Stimulated activated CD8-positive, alpha-beta memory T cell treated with anti-CD3 and anti-CD28 coated beads, Interleukin-4, amount 100 ng/mL, for 24 hours (primary cell): Measurements from ENCODE around the gene TMEM238.
"Not testable (repeated sequence)": the region's sequence is repeated elsewhere in the genome, so short reads cannot be mapped to it uniquely, and the experiment has no call there.

ENCODE experiments used
- DNase-seq: peaks from one replicate; pipeline ENCODE4 v3.0.0-alpha.2; 2020; ENCODE audit warnings: low read depth

The TMEM238 gene, protein sequence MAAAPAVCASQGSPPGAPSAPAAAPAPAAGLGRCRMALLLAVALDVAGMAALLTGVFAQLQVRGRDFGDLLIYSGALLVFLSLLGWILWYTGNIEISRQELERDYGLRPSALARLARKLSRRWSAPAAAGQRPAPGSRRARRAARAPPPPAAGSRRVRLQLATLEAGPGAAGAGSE

DNA sequence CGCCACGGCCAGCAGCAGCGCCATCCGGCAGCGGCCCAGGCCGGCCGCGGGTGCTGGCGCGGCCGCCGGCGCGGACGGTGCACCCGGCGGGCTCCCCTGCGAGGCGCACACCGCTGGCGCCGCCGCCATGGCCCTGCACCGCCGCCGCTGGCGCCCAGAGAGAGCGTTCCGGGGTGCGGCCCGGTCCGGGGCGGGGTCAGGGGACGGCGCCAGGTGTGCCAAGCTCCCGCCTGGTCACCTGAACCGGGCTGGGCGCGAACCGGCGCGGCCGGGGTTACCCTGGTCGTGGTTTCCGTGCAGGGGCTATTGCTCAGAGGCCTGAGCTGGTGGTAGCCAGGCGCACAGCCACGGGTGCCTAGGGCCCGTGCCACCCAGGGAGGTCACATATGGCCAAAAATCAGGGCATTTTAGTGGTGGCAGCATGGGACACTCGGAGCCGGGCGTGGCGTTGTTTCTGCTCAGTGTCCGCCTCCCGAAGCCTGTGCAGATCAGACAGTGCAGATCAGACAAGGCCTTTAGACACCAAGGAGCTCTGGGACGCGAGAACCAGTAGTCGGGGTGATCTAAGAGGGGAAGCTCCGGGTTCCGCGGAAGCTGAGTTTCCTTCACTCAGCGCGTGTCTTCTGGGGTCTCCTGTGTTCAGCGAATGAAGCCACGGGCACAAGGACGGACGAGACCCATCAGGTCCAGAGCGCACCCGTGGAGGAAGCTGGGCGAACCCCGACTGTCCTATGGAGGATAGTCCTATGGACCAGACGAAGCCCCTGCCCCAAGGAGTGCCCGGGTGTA, at the start of gene TMEM238:
Gene TMEM238 (minus strand): TSS at position 162 of the 789 bp plus-strand sequence. CDS start 33 bp downstream, at position 129.
- DNase-seq = peak; percentile 19

DNA sequence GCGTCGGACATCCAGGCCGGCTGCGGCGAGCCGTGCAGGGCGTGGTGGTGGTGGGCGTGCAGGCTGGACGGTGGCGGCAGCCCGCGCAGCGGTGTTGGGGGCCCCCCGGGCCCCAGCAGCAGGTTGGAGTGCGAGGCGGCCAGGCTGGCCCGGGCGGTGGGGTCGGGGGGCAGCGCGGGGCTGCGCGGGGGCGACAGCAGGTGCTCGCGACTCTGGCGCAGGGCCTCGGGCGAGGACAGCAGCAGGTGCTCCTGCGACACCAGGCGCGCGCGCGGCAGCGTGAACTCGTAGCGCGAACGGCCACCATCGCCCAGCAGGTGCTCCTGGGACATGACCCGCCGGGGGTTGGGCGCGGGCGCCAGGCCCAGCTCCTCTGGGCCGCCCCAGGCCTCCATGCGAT, 49.2 kb upstream of the TMEM238 start:
- no peak for DNase-seq

DNA sequence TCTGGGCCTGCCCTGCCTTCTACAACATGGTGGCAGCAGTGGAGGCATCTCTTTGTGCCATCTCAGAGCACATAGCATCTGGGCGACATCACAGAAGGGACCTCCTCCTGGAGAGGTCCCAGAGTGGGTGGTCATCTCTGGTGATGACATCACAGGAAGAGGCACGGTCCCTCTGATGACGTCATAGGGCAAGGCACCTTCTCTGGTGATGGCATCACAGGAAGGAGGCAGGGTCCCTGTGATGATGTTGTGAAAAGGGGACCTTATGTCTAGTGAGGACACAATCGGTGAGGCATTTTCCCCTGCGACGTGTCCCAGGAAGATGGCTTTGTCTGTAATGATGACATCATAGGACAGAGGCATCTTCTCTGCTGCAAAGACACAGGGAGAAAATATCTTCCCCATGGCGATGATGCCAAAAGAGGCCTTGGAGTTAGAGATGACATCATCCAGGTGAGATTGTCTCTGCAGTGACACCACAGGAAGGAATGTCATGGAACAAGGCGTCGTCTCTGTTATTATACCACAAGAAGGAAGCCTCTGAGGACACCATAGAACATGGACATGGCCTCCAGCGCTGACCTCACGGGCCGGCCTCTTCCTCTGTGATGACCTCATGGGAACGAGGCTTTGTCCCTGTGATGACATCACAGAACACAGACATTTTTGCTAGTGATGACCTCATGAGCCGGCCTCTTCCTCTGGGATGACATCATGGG, 48.3 kb upstream of the TMEM238 start:
- no peak for DNase-seq

DNA sequence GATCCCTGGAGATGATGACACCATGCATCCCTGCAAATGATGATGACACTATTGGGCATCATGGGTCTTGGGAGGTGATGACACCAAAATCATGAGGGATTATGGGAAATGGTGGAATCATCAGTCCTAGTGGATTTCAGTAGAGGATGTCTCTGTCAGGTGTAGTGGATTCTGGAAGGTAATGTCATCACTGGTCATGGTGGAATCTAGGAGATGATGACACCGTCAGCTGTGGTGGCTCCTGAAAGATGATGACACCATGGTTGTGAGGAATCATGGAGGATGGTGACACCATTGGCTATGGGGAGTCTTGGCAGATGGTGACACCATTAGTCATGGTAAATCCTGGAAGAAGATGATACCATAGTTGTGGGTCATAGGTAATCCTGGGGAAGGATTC, 47.1 kb upstream of the TMEM238 start:
- DNase-seq = no peak

DNA sequence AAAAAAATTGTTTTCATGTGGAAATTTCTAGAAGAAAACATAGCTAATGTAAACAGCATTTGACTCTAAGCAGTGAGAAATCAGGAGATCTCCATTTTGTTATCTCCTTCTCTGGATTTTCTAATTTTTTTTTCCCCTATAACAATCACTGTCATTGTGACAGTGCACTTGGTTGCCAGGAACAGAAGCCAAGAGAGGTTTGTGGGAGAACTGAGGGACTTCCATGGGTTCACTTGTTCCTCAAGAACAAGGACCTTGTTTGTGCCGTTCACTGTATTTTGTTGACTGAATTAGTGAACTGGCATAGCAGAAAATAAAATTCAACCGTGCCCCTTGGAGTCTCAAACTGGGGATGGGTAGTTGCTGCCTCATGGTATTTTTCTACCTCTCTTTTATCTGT, 42.0 kb upstream of the TMEM238 start:
- DNase-seq = no peak

DNA sequence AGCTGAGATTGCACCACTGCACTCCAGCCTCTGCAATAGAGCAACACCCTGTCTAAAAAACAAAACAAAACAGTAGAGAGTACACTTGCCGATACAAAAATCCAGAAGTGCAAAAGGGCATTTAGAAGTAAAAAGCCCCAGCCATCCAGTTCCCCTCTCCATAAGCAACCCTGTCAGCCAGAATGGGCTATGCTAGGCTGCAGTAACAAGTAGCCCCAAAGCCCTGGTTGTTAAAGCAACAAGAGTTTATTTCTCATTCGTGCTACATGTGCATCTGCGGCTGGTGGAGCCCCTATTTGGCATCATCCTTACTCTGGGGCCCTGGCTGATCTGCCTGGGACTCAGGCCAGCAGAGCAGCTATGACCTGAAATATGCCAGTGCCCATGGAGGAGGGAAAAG, 40.4 kb upstream of the TMEM238 start:
- no peak for DNase-seq

DNA sequence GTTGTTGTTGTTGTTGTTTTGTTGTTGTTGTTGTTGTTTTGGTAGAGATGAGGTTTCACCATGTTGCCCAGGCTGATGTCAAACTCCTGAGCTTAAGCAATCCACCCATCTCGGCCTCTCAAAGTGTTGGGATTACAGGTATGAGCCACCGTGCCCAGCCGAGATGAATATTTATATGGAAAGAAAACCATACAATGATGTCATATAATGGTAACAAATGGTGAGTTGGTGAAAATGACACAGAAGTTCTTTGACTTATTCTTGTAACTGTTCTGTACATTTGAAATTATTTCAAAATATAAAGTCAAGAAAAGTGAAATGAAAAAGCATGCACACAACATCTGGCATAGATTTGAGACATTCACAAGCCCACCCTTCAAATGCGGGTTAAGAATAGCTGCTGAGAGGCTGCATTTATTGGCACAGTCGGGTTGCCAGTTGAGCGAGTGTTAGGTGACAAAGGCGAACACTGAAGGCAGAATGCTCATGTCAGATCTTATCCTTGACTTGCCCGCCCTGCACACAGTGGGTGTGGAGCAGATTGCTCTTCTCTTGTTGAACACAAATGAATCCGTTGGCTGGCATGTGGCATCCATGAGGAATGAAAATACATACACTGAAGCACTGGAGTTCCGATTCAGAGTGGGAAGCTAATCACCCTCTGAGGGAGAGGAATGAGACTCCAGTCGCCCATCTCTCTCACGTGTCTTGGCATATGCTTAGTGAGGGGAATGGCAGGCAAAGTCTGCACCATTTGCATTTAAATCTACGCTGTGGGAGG, 39.3 kb upstream of the TMEM238 start:
- no peak for DNase-seq

DNA sequence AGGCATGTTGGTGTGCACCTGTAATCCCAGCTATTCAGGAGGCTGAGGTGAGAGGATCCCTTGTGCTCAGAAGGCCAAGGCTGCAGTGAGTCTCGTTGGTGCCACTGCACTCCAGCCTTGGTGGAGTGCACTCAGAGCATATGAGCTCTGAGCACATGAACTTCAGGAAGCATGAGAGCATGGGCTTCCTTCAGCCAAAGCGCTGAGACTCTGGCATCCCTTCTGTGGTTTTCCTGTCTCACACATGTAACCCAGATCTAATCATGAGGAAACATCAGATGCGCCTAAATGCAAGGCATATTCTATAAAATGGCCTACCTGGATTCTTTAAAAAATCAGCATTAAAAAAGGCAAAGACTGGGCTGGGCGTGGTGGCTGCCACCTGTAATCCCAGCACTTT, 37.2 kb upstream of the TMEM238 start:
- DNase-seq = not testable (repeated sequence)

DNA sequence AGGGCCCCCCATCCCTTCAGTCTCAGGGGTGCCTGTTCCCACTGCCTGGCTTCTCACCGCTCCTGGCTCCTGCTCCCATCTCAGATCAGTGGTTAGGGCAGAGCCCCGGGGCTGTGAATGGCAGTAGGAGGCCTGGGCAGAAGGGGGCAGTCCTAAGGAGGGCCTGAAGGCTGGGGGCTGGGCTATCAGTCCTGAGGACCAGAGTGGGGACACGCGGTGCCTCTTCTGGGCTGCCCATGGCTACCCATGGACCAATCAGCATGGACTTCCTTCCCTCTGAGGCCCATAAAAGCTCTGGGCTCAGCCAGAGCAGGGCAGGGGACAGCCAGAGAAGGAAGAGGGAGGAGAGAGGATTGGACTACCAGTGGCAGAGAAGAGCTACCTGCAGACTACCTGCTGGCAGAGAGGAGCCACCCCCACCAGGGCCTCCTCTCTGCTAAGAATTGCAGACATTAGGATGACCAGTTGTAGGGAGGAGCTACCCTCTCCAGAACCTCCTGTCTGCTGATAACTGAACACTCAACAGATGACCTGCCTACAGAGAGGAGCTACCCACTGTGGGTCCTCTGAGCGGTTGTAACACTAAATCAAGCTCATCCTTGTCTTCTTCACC, 35.6 kb upstream of the TMEM238 start:
- no peak for DNase-seq

DNA sequence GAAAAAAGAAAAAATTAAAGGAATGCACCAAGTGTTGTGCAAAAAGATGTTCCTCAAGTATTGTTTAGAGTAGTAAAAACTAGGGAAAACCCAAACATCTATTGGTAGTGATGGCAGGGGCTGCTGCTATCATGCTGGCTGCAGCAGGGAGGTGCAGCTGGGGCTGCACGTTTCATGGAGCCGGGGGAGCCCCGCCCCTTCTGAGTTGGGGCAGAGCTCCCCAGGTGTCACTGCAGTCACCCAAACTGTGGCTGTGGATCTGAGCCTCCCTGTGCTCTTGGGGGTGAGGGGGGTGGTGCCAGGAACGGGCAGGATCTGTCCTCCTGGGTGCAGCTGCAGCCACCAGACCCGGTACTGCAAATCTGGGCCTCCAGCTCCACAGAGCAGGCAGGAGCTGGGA, 35.0 kb upstream of the TMEM238 start:
- DNase-seq = no peak

DNA sequence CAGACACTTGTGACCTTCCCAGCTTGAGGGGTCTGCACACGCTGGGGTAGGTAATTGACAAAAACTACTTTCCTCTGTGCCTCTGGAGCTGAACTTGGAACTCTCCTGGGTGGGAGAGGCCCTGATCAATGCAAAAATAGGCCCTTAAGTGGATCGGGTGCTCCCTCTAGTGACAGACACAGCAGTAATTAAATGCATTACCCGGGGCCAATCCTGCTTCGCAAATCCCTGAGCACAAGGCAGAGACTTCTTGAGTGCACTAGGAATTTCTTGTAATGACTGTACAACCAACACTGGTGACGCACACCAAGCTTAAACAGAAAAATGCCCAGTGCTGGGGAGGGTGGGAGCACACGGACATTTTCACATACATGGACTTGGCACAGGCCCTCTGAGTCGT, 34.1 kb upstream of the TMEM238 start:
- DNase-seq = no peak

DNA sequence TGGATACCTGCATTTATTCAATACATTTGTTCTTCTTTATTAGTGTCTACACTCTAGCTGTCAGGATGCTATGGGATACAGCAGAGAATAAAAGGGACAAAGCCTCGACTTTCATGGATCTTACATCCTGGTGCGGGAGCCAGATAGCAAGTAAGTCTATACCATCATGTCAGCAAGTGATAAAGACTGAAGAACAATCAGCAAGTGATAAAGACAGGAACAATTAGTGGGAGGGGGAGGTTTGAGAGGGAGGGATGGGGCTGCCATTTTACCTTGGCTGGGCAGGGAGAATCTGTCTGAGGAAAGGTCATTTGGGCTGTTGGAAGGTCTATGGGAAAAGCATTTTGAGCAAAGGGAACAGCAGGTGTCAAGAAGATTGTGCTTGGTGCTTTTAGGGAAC, 26.1 kb upstream of the TMEM238 start:
- no peak for DNase-seq

DNA sequence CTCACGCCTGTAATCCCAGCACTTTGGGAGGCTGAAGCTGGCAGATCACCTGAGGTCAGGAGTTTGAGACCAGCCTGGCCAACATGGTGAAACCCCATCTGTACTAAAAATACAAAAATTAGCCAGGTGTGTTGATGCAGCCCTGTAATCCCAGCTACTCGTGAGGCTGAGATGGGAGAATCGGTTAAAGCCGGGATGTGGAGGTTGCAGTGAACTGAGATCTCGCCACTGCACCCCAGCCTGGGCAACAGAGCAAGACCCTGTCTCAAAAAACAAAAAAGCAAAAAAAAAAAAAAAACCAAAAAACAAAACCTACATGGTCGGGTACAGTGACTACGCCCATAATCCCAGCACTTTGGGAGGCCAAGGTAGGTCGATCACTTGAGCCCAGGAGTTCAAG, 25.1 kb upstream of the TMEM238 start:
- DNase-seq = not testable (repeated sequence)

DNA sequence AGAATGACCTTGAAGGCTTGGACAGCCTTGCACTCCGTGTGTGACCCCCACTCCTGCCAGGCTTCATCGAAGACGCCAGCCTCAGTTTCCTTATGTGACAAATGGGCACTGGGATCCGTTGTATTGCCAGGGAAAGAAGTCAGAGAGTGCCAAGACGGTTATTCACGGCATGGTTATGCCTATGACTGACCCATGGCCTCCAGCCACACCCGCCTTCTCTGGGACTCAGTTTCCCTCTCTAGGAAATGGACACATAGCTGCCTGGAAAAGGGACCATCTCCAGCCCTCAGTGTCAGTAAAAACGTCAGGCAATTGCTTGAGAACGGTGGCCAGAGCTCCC, 24.4 kb upstream of the TMEM238 start:
- DNase-seq = no peak

DNA sequence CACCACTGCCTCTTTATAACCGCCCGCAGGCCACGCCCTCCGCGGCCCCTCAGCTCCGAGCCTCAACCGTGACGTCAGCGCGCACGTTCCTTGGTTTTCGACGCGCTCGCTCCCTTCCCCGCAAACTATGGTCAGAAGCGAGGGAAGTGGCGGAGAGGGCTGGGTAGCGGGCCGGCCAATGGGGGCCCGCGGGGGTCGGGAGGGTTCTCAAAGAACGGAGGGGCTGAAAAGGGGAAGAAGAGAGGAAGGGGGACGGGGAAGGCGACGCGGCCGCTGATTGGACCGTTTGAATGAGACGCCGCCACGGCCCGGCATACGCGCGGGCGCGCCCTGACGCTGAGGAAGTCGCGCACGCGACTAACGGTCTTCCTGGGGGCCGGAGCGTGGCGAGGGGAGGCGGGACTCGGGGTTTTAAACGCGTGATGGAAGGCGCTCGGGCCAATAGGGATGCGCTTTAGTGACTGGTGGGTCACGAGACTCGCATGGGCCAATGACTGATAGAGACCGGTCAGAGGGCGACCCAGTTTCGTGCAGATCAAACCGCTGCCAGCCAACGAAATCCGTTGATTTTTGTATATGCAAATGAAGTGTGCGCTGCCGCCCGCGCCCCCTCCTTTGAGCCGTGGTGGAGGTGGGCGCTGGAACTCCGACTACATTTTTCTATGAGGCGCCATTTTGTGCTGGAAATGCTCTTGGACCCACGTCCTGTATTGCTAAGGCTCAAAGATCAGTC, 23.9 kb upstream of the TMEM238 start:
- DNase-seq = peak; percentile 94

DNA sequence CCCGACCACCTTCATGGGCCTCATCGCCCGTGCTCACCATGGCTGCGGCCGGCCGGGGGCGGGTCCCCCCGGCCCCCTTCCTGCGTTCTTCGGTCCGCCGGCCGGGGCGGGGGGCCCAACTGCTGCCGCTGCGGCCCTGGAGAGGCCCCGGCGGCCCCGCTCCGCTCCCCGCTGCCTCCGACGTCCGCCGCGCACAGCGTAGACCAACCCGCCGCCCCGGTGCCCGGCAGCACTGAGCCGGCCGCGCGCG, 23.4 kb upstream of the TMEM238 start, which contains the start of gene UBE2S:
Gene UBE2S (minus strand): TSS at position 239 of the 250 bp plus-strand sequence. CDS start 199 bp downstream, at position 40.
- DNase-seq = not testable (repeated sequence)

DNA sequence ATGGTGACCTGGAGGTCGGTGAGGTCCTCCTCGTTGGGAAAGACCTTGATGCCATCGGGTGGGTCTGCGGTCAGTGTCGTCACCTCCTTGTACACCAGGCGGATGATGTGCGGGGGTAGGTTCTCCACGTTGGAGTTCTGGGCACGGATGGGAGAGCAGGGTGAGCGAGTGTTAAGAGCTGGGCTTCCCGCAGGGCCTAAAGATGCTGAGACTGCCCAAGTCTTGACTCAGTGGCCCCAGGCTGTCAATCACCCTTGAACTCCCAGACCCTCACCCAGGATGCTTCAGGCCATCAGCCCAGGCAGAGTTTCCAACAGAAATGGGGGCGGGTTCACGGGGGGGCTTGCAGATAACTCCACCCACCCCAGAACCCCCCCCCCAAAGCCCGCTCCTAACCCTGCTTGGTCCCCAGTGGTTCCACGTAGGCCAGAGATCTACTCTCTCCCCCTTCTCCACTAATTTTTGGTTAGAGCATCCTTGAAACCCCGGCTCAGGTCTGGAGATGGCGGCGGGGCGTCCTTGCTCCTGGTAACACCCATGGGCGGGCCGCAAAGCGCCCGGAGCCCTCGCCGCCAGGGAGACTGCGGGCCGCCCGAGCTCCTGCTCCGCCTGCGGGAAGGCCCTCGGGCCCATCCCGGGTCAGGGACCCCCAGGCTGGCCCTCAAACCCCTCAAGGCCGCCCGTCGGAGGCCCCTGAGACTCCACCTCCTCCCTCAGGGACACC, 22.9 kb upstream of the TMEM238 start:
- peak; percentile 19 for DNase-seq

DNA sequence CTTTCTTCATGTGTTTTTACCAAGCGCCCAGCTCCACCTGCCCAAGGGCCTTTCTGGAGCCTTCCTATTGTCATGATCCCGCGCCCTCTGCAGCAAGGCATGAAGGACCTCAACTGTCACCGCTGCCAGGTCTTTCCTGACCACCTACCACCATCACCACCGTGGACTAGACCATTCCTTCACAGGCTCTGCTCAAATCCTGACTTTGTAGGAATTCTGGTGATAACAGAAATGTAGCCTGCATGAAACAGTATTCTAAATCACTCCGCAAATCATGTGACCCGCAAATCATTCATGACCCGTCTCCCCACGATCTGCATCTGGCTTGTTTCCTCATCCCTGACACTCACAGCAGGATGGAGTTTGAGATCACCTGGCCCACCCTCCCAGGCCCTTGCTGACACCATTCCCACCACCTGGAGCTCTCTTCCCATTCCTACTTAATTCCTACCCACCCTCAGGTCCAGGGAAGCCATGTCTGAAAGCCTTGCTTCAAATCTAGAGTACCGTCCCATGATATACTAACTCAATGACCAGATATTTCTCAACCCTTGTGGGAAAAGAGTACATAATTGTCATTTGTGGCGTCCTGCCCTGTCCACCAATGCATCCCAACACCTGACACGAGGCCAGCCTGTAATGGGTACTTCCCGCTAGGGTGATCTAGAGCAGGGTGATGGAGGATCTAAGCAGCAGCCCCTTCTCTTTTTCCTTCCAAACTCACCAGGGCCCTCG, 22.2 kb upstream of the TMEM238 start:
- no peak for DNase-seq

DNA sequence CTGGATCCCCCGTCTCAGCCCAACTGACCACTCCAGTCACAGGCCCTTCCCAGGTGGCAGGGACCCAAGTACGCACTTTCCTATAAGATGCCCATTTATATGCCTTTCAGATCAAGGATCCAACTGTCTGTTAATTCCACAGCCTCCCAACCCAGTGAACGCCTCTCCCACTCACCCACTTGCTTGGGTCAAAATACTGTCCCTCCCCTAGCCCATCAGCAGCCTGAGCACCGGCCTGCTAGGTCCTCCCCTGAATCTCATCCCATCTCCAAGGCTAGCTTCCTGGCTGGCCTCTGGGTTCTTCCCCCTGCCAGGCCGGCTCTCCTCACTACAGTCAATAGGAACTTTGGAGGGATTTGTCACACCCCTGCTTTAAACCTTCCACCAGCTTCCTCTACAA, 21.5 kb upstream of the TMEM238 start:
- DNase-seq = no peak

DNA sequence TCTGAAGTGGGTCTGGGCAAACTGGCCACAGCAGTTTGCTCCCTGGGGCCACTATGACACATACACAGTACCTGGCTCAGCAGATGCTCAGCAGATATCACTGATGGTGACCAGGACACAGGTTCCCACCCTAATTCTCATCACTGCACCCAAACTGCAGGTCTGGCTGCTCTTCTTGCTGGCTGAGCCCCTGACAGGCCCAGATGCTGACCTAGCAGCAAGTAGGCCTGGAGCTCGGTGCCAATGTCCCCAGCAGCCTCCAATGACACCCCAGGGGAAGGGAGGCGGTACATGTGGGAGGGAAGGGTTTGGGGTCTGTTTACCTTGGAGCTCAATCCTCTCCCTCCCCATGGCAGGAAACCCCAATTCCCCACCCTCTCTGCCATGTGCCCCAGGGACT, 18.4 kb upstream of the TMEM238 start:
- no peak for DNase-seq
